Measurements from ENCODE around the gene RPL13A. TPM values are rescaled to one million over a fixed set of nuclear protein-coding genes. Genes with fewer than 3 reads are reported as not detected.

The RPL13A gene
- total RNA-seq, 4 donors from 2014 or later, result 1,462 to 5,863 (median 3,544) TPM

GRCh38 chr19:49441210-49441959 is 46.0 kb upstream of the RPL13A start, which contains the start of gene SLC17A7:
SLC17A7 (minus strand) TSS chr19:49441527; CDS start chr19:49441379, 148 bp downstream.
- peaks cover 0 to 6% of the 10 kb centered on the region in 2 donors for H3K4me1 ChIP-seq
- intact Hi-C loops (cut with DNase I; ENCODE audit: low total_unique reads), result no loop called here
- peak; percentile 72 to 76 for DNase-seq
- no peaks in the 10 kb centered on the region for H3K9me3 ChIP-seq
- H3K36me3 ChIP-seq, result no peaks in the 10 kb centered on the region
- peak within 1 kb of the TSS; percentile 79 to 84 for H3K27ac ChIP-seq
- TF ChIP-seq POLR2A (IDR thresholded peaks at IDR 0.05), result no peak
- TF ChIP-seq CTCF (IDR thresholded peaks at IDR 0.05), result no peak
- no peak within 1 kb of the TSS for H3K4me3 ChIP-seq
- no peaks in the 10 kb centered on the region for H3K27me3 ChIP-seq

- peaks cover 0 to 6% of the 10 kb centered on the region in 2 donors for H3K4me1 ChIP-seq
- intact Hi-C loops (cut with DNase I; ENCODE audit: low total_unique reads), result no loop called here
- no peaks in the 10 kb centered on the region for H3K27me3 ChIP-seq
- H3K36me3 ChIP-seq, result no peaks in the 10 kb centered on the region
- peak overlapping the region; percentile 79 to 84 for H3K27ac ChIP-seq
- no peaks in the 10 kb centered on the region for H3K9me3 ChIP-seq
- TF ChIP-seq POLR2A (IDR thresholded peaks at IDR 0.05), result no peak
- TF ChIP-seq CTCF (IDR thresholded peaks at IDR 0.05), result no peak
- no peak for DNase-seq
- H3K4me3 ChIP-seq, result no peak overlapping the region
Measured at GRCh38 chr19:49441960-49442350, 45.5 kb upstream of the RPL13A start.

GRCh38 chr19:49442354-49442753 is 45.1 kb upstream of the RPL13A start:
- Histone ChIP-seq H3K4me3 (peak overlapping the region; percentile 45 to 56), H3K36me3 (no peaks in the 10 kb centered on the region), H3K9me3 (no peaks in the 10 kb centered on the region), H3K27ac (peak overlapping the region; percentile 79 to 84), H3K27me3 (no peaks in the 10 kb centered on the region), H3K4me1 (peaks cover 0 to 6% of the 10 kb centered on the region in 2 donors)
- peak; percentile 65 to 70 for DNase-seq
- TF ChIP-seq POLR2A (IDR thresholded peaks at IDR 0.05) (no peak), CTCF (IDR thresholded peaks at IDR 0.05) (no peak)
- intact Hi-C loops (cut with DNase I; ENCODE audit: low total_unique reads), result no loop called here

GRCh38 chr19:49442771-49443365 is 44.5 kb upstream of the RPL13A start:
- TF ChIP-seq CTCF (IDR thresholded peaks at IDR 0.05), result no peak
- TF ChIP-seq POLR2A (IDR thresholded peaks at IDR 0.05), result no peak
- H3K36me3 ChIP-seq, result no peaks in the 10 kb centered on the region
- H3K4me1 ChIP-seq, result peaks cover 0 to 6% of the 10 kb centered on the region in 2 donors
- peak overlapping the region; percentile 45 to 56 for H3K4me3 ChIP-seq
- peak overlapping the region; percentile 79 to 84 for H3K27ac ChIP-seq
- no peaks in the 10 kb centered on the region for H3K9me3 ChIP-seq
- H3K27me3 ChIP-seq, result no peaks in the 10 kb centered on the region
- DNase-seq, result peak; percentile 95
- intact Hi-C loops (cut with DNase I; ENCODE audit: low total_unique reads), result no loop called here

Data from uterus (tissue), 4 donors.